ENCODE results near the gene SNRNP40.

GRCh38 chr1:31327381-31327780, 30.8 kb upstream of the SNRNP40 start:
- TF ChIP-seq POLR2A (IDR thresholded peaks at IDR 0.05; ENCODE audit: low read length) (no peak), GATA1 (IDR thresholded peaks at IDR 0.05; ENCODE audit: low read depth, low read length) (no peak)

Measured in erythroblast (primary cell).